ENCODE data around the gene SEC14L3.
A peak's percentile ranks its signal among the peaks of the same experiment; 100 is the strongest.
"Not testable (repeated sequence)": the region's sequence is repeated elsewhere in the genome, so short reads cannot be mapped to it uniquely, and the experiment has no call there.

The SEC14L3 gene

GRCh38 chr22:30485362-30485988, 13.7 kb upstream of the SEC14L3 start:
- peak; percentile 63 for DNase-seq (ENCODE audit: low read depth)

GRCh38 chr22:30483169-30483568, 11.4 kb upstream of the SEC14L3 start:
- DNase-seq (ENCODE audit: low read depth), result no peak

GRCh38 chr22:30481711-30482110, 9.9 kb upstream of the SEC14L3 start:
- no peak for DNase-seq (ENCODE audit: low read depth)

- DNase-seq (ENCODE audit: low read depth), result no peak
Observed at GRCh38 chr22:30479981-30480380, 8.2 kb upstream of the SEC14L3 start.

- DNase-seq (ENCODE audit: low read depth), result no peak
Observed at GRCh38 chr22:30474683-30475424, 3.0 kb upstream of the SEC14L3 start.

GRCh38 chr22:30474121-30474520, 2.3 kb upstream of the SEC14L3 start:
- DNase-seq (ENCODE audit: low read depth), result no peak

- DNase-seq (ENCODE audit: low read depth), result no peak
Observed at GRCh38 chr22:30472994-30473720, 1.3 kb upstream of the SEC14L3 start.

- DNase-seq (ENCODE audit: low read depth), result no peak
Observed at GRCh38 chr22:30470655-30471054, 1.2 kb downstream of the SEC14L3 start.

- no peak for DNase-seq (ENCODE audit: low read depth)
Observed at GRCh38 chr22:30469165-30469564, 2.7 kb downstream of the SEC14L3 start.

- DNase-seq (ENCODE audit: low read depth), result not testable (repeated sequence)
Observed at GRCh38 chr22:30460555-30460954, 11.3 kb downstream of the SEC14L3 start.

GRCh38 chr22:30460147-30460546, 11.7 kb downstream of the SEC14L3 start:
- no peak for DNase-seq (ENCODE audit: low read depth)

- DNase-seq (ENCODE audit: low read depth), result no peak
Observed at GRCh38 chr22:30459181-30460052, 12.4 kb downstream of the SEC14L3 start.

GRCh38 chr22:30457981-30458380, 13.8 kb downstream of the SEC14L3 start:
- no peak for DNase-seq (ENCODE audit: low read depth)

GRCh38 chr22:30455075-30455840, 16.6 kb downstream of the SEC14L3 start:
- DNase-seq (ENCODE audit: low read depth), result no peak

- DNase-seq (ENCODE audit: low read depth), result no peak
Observed at GRCh38 chr22:30453731-30454510, 17.9 kb downstream of the SEC14L3 start.

- no peak for DNase-seq (ENCODE audit: low read depth)
Observed at GRCh38 chr22:30452861-30453260, 19.0 kb downstream of the SEC14L3 start.

- DNase-seq (ENCODE audit: low read depth), result not testable (repeated sequence)
Observed at GRCh38 chr22:30451488-30451887, 20.3 kb downstream of the SEC14L3 start.

GRCh38 chr22:30447656-30448055, 24.2 kb downstream of the SEC14L3 start:
- DNase-seq (ENCODE audit: low read depth), result no peak

- DNase-seq (ENCODE audit: low read depth), result no peak
Observed at GRCh38 chr22:30445438-30446145, 26.2 kb downstream of the SEC14L3 start.

Measured in activated T-cell treated with anti-CD3 and anti-CD28 coated beads for 1 hour (primary cell).